DOHH2 (cell line): ENCODE data around the gene GPX3.

Source experiments
- H3F3A ChIP-seq: fragments of 200-600 bp; sonication (generic), shearing (Covaris generic); 2 replicates; pipeline ENCODE4 v1.6.0; 2016; ENCODE audit warnings: antibody characterized with exemption, mild to moderate bottlenecking; ENCODE audit not compliant: control insufficient read depth, insufficient read depth
- H3K27ac ChIP-seq: fragments of 200-600 bp; sonication (generic); 2 replicates; pipeline ENCODE4 v1.5.1; 2014; ENCODE audit warnings: low read depth, mild to moderate bottlenecking, low read length, moderate library complexity
- H3K27me3 ChIP-seq: fragments of 200-600 bp; sonication (generic); 2 replicates; pipeline ENCODE4 v1.6.1; 2014; ENCODE audit warnings: mild to moderate bottlenecking, low read length, mixed read lengths; ENCODE audit not compliant: control insufficient read depth
- H3K36me3 ChIP-seq: fragments of 200-600 bp; sonication (generic); 2 replicates; pipeline ENCODE4 v1.6.1; 2014; ENCODE audit warnings: mild to moderate bottlenecking, low read length, moderate library complexity, mixed read lengths; ENCODE audit not compliant: control insufficient read depth
- H3K4me1 ChIP-seq: fragments of 200-600 bp; sonication (generic); 2 replicates; pipeline ENCODE4 v1.6.1; 2014; ENCODE audit warnings: mild to moderate bottlenecking, low read length, mixed read lengths; ENCODE audit not compliant: control insufficient read depth
- H3K4me2 ChIP-seq: fragments of 200-600 bp; sonication (generic); 2 replicates; pipeline ENCODE4 v1.6.0; 2014; ENCODE audit warnings: mild to moderate bottlenecking, low read length, moderate library complexity
- H3K4me3 ChIP-seq: fragments of 200-600 bp; sonication (generic); 2 replicates; pipeline ENCODE4 v1.5.1; 2014; ENCODE audit warnings: mild to moderate bottlenecking, low read length, mixed read lengths
- H3K79me2 ChIP-seq: fragments of 200-600 bp; sonication (generic); 2 replicates; pipeline ENCODE4 v1.6.1; 2014; ENCODE audit warnings: mild to moderate bottlenecking, low read length, mixed read lengths; ENCODE audit not compliant: control insufficient read depth
- H3K9me2 ChIP-seq: fragments of 200-600 bp; sonication (generic); replicated peaks from 2 replicates; pipeline ENCODE4 v1.6.1; 2014; ENCODE audit warnings: mild to moderate bottlenecking, low read length, mixed read lengths; ENCODE audit not compliant: control insufficient read depth
- H3K9me3 ChIP-seq: fragments of 200-600 bp; sonication (generic); 2 replicates; pipeline ENCODE4 v1.6.1; 2014; ENCODE audit warnings: antibody characterized with exemption, low read length, mixed read lengths; ENCODE audit not compliant: control insufficient read depth, insufficient read depth
- H4K20me1 ChIP-seq: fragments of 200-600 bp; sonication (generic); 2 replicates; pipeline ENCODE4 v1.6.0; 2014; ENCODE audit warnings: low read depth, mild to moderate bottlenecking, antibody characterized with exemption, low read length, moderate library complexity; ENCODE audit not compliant: control insufficient read depth, insufficient read depth
- CTCF ChIP-seq: fragments of 200-600 bp; sonication (generic); IDR thresholded peaks from one replicate; pipeline ENCODE4 v1.5.1; 2014; ENCODE audit warnings: antibody characterized with exemption, mild to moderate bottlenecking, low read depth, low read length; ENCODE audit not compliant: poor library complexity, severe bottlenecking
- EZH2phosphoT487 ChIP-seq: fragments of 200-600 bp; sonication (generic); IDR thresholded peaks from 2 replicates; pipeline ENCODE4 v1.6.1; 2017; ENCODE audit warnings: borderline replicate concordance, mild to moderate bottlenecking, antibody characterized with exemption, low read length, moderate library complexity, mixed read lengths

The GPX3 gene

GRCh38 chr5:151027961-151028479 lies 7.6 kb downstream of the GPX3 start:
- Histone ChIP-seq H3K9me3 (no peaks in the 10 kb centered on the region), H3K27me3 (no peaks in the 10 kb centered on the region), H3K27ac (no peak overlapping the region), H4K20me1 (no peaks in the 10 kb centered on the region), H3K4me2 (no peak overlapping the region), H3K36me3 (peaks cover 27% of the 10 kb centered on the region), H3K4me1 (no peaks in the 10 kb centered on the region), H3F3A (no peaks in the 10 kb centered on the region), H3K4me3 (no peak overlapping the region), H3K79me2 (no peaks in the 10 kb centered on the region), H3K9me2 (no peaks in the 10 kb centered on the region)
- TF ChIP-seq EZH2phosphoT487 (no peak), CTCF (no peak)

- no peak for TF ChIP-seq CTCF
- no peak for TF ChIP-seq EZH2phosphoT487
- no peaks in the 10 kb centered on the region for H3K4me1 ChIP-seq
- H3K4me3 ChIP-seq: no peak overlapping the region
- no peaks in the 10 kb centered on the region for H3K9me3 ChIP-seq
- H3K36me3 ChIP-seq: peaks cover 32% of the 10 kb centered on the region
- no peak overlapping the region for H3K4me2 ChIP-seq
- H3F3A ChIP-seq: no peaks in the 10 kb centered on the region
- no peaks in the 10 kb centered on the region for H3K79me2 ChIP-seq
- H3K9me2 ChIP-seq: no peaks in the 10 kb centered on the region
- no peak overlapping the region for H3K27ac ChIP-seq
- H3K27me3 ChIP-seq: no peaks in the 10 kb centered on the region
- H4K20me1 ChIP-seq: no peaks in the 10 kb centered on the region
These were observed 8.3 kb downstream of the GPX3 start for GRCh38 chr5:151028717-151029116.

- Histone ChIP-seq H4K20me1 (no peaks in the 10 kb centered on the region), H3K9me2 (no peaks in the 10 kb centered on the region), H3K27ac (no peak overlapping the region), H3K4me3 (no peak overlapping the region), H3K4me2 (no peak overlapping the region), H3K27me3 (no peaks in the 10 kb centered on the region), H3K79me2 (no peaks in the 10 kb centered on the region), H3K4me1 (no peaks in the 10 kb centered on the region), H3K9me3 (no peaks in the 10 kb centered on the region), H3F3A (no peaks in the 10 kb centered on the region), H3K36me3 (peaks cover 39% of the 10 kb centered on the region)
- TF ChIP-seq EZH2phosphoT487: no peak
- no peak for TF ChIP-seq CTCF
These were observed 9.0 kb downstream of the GPX3 start for GRCh38 chr5:151029179-151030055.
